OCI-LY7 (cell line): ENCODE measurements around the gene API5.

Experiments
- CTCF ChIP-seq: fragments of 200-600 bp; sonication (generic); conservative IDR thresholded peaks from 2 replicates; pipeline ENCODE4 v1.5.1; 2014; ENCODE audit warnings: mild to moderate bottlenecking, antibody characterized with exemption, low read length, moderate library complexity, mixed read lengths
- EZH2phosphoT487 ChIP-seq: fragments of 200-600 bp; sonication (generic); IDR thresholded peaks from 2 replicates; pipeline ENCODE4 v1.6.1; 2018; ENCODE audit warnings: low read depth, borderline replicate concordance, mild to moderate bottlenecking, mixed run types, antibody characterized with exemption, low read length, moderate library complexity, mixed read lengths

GRCh38 chr11:43376065-43376464, 64.3 kb downstream of the API5 start:
- TF ChIP-seq CTCF (no peak), EZH2phosphoT487 (no peak)
